IPS DF 4.7 (cell line): ENCODE data around the gene C22orf23.
"Not testable (repeated sequence)": the region's sequence is repeated elsewhere in the genome, so short reads cannot be mapped to it uniquely, and the experiment has no call there.

Experiments
- DNase-seq: peaks from one replicate; pipeline ENCODE4 v3.0.0-alpha.2; 2013; ENCODE audit warnings: low spot score; ENCODE audit errors: extremely low read depth

Gene C22orf23

GRCh38 chr22:37954686-37955085 lies 1.3 kb upstream of the C22orf23 start:
- DNase-seq, result no peak

GRCh38 chr22:37953062-37953436 lies 352 bp downstream of the C22orf23 start:
- no peak for DNase-seq

DNA sequence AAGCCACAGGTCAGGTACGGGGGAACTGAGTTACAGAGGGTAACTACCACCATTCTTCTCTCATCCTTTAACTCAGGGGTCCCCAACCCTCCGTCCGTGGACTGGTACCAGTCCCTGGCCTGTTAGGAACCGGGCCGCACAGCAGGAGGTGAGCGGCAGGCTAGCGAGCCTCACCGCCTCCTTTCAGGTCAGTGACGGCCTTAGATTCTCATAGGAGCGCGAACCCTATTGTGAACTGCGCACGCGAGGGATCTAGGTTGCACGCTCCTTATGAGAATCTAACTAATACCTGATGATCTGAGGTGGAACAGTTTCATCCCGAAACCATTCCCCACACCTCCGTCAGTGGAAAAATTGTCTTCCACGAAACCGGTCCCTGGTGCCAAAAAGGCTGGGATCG lies 772 bp downstream of the C22orf23 start:
- DNase-seq, result not testable (repeated sequence)

DNA sequence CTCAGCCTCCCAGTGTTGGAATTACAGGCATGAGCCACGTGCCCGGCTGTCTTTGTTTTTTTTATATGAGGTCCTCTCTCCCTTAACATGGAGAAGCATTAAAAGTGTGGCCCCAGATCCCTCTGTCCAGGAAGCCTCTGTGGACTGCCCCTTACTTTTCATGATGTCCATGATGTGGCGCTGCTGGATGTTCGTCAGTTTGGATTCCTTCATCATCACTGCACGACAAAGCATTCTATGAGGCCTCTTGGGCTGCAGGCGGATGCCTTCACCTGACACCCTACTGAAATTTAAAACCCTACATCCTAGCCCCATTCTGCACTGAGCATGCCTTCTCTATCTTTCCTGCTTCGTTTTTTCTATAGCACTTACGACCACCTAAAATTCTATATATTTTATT lies 2.1 kb downstream of the C22orf23 start:
- no peak for DNase-seq

DNA sequence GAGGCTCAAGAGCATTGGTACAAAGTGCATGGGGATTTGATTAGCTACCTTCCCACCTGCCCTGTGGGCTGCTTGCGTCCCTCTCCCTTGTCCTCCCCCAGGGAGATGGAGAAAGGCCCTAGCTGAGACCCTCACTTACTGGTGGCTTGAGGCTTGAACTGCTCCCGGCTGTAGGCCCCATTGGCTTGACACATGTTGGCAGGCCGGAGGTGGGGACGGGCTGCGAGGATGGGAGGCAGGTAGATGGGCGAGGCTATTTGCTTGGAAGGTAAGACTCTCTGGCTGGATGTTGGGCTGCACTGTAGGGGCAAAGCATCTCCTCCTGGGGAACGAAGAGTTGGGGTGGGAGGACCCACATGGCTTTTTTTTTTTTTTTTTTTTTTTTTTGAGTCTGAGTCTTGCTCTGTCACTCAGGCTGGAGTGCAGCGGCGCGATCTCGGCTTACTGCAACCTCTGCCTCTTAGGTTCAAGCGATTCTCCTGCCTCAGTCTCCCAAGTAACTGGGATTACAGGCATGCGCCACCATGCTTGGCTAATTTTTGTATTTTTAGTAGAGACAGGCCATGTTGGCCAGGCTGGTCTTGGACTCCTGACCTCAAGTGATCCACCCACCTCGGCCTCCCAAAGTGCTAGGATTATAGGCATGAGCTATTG lies 6.1 kb downstream of the C22orf23 start:
- DNase-seq, result not testable (repeated sequence)

DNA sequence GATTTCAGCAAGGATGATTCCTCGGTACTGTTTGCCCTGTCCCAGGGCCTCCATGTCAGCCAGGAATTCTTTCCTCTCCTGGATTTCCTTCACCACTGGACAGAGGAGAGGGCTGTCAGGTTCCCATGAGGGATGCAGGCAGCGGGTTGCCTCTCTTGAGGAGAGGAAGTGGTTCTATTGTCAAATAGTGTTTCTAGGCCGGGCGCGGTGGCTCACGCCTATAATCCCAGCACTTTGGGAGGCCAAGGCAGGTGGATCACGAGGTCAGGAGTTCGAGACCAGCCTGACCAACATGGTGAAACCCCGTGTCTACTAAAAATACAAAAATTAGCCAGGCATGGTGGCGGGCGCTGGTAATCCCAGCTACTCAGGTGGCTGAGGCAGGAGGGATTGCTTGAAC lies 9.0 kb downstream of the C22orf23 start:
- not testable (repeated sequence) for DNase-seq

DNA sequence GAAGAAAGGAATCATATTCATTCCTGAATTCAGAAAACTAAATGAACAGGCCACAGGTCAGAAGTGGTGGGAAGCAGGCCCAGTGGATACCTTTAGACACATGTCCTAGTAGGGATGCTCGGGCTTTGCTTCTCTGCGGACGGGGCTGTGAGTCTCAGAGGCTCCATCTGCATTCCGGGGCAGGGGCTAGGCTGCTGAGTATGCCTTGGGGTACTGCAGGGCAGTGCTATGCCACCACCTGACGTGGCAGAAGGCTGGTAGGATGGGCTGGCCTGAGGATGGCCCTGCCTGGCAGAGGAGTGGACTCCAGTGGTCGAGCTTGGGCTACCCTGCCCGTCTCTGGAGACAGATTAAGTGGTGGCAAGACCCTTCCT lies 9.6 kb downstream of the C22orf23 start:
- DNase-seq, result no peak

- no peak for DNase-seq
Observed at GRCh38 chr22:37943136-37943824, 10.1 kb downstream of the C22orf23 start.

DNA sequence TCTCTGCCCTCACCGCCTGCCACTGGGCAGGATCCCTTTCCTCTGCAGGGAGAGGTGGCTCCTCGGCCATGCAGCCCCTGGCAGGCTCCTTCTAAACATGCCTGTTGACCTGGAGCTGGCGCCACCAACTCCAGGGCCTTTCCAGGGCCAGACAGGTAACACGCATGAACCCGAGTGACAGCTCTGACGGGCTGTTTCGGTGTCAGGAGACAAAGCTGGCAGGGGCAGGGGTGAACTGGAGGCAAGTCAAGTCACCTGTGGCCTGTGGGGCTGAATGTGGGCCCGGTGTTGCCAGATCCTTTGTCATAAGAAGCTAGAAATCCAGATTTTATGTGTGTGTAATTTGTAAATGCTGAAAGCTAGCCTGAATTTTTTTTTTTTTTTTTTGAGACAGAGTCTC lies 11.3 kb downstream of the C22orf23 start:
- DNase-seq, result no peak

DNA sequence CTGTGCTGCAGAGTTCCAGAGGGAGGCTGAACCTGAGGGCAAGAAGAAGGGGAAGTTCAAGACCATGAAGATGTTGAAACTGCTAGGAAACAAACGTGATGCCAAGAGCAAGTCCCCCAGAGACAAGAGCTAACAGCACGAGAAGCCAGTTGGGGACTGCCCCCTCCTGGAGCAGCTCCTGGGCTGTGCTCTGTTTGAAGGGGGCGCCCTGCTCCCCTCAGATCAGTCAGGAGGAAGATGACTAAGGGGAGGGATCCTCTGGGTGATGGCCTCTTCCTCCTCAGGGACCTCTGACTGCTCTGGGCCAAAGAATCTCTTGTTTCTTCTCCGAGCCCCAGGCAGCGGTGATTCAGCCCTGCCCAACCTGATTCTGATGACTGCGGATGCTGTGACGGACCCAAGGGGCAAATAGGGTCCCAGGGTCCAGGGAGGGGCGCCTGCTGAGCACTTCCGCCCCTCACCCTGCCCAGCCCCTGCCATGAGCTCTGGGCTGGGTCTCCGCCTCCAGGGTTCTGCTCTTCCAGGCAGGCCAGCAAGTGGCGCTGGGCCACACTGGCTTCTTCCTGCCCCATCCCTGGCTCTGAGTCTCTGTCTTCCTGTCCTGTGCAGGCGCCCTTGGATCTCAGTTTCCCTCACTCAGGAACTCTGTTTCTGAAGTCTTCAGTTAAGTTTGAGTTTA lies 12.6 kb downstream of the C22orf23 start:
- DNase-seq, result no peak

- DNase-seq, result peak; percentile 53
Observed at GRCh38 chr22:37933711-37934376, 19.6 kb downstream of the C22orf23 start.

DNA sequence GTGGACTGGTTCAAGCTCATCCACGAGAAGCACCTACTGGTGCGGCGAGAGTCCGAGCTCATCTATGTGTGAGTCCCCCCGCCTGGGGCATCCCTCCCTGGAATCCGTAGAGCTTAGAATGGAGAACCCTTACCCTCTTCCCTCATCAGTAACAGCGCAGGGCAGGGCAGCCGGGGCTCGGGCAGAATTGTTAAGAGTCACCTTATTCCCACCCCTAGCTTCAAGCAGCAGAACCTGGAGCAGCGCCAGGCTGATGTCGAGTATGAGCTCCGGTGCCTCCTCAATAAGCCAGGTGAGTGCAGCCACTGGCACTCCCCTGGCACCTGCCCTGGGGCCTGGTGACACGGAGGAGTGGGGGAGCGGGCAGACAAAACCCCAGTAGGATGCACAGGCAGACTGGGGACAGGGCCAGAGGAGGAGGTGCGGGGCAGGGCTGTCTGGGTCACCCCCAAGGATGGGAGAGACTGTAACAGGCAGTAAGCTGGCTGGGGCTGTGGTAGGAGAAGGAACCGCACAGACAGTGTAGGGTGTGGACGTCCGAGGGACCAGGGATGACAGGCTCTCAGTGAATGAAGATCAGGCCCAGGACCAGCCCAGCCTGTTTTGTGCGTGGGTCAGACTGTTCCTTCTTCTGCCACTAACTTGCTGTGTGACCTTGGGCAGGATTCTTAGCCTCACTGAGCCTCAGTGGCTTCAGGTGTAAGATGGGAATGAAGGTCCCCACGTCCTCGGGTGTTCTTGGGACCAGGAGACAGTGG lies 20.4 kb downstream of the C22orf23 start:
- no peak for DNase-seq

DNA sequence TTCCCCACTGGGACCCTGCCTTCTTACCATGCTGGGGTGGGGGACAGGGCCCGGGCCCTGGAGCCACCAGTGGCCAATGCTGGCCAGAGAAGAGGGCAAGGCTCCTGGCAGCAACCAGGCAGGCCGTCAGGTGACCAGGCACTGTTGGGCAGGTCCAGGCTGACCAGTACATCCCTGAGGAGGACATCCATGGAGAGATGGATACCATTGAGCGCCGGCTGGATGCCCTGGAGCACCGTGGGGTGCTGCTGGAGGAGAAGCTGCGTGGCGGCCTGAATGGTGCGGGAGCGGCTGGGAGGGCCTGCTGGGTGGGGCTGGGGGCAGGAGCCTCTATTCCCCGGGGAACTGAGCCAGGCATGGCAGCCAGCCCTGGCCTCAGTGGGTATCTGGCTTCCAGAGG lies 21.0 kb downstream of the C22orf23 start:
- no peak for DNase-seq

- DNase-seq, result no peak
Observed at GRCh38 chr22:37931893-37932389, 21.5 kb downstream of the C22orf23 start.

GRCh38 chr22:37930952-37931440 lies 22.4 kb downstream of the C22orf23 start:
- no peak for DNase-seq

DNA sequence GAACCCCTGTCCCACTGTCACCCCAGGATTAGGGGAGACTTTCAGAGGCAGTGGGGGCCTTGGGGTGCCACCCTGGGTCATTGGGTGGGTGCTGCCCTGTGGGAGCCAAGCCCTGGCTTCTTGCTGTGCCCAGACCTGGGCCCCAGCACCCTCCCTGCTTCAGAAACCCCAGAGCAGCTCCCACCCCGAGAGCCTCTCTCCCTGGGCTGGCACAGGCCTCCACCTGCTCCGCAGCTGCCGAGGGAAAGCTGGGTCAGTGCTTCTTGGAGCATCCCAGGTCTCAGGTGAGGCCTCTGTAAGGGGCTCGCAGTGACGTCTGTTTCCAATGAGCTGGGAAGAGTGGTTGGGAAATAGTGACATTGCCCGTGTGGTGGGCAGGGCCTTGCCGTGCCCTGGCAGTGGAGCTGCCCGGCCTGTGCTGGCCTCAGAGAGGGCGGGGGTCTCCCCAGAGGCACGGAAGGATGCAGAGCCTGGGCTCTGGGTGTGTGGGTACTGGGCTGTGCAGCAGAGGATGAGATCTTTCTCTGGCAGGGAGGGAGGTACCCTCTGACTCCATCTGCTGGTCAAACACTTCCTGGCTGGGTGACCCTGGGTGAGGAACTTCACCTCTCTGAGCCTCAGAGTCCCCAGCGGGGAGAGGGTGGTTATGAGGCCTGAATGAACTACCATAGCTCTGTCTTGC lies 23.0 kb downstream of the C22orf23 start:
- DNase-seq, result no peak

DNA sequence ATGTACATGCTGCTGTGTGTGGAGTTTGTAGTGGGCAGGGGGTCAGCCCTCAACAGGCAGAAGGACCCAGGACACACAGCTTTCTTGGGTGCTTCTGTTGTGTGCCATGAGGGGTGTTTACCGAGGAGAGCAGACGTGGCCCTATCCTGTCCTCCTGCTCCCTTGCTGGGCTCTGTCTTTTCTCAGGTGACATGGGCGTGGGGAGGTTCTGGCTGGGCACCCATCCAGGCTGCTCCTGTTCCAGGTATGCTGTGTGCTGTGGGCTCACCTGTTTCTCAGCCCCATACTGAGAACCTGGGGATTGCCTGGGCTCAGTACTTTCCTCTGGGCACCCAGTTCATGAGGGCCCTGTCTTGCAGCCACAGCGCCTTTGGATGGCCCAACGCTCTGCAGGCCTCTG lies 24.0 kb downstream of the C22orf23 start:
- no peak for DNase-seq

- DNase-seq, result no peak
Observed at GRCh38 chr22:37927637-37927936, 25.8 kb downstream of the C22orf23 start.

DNA sequence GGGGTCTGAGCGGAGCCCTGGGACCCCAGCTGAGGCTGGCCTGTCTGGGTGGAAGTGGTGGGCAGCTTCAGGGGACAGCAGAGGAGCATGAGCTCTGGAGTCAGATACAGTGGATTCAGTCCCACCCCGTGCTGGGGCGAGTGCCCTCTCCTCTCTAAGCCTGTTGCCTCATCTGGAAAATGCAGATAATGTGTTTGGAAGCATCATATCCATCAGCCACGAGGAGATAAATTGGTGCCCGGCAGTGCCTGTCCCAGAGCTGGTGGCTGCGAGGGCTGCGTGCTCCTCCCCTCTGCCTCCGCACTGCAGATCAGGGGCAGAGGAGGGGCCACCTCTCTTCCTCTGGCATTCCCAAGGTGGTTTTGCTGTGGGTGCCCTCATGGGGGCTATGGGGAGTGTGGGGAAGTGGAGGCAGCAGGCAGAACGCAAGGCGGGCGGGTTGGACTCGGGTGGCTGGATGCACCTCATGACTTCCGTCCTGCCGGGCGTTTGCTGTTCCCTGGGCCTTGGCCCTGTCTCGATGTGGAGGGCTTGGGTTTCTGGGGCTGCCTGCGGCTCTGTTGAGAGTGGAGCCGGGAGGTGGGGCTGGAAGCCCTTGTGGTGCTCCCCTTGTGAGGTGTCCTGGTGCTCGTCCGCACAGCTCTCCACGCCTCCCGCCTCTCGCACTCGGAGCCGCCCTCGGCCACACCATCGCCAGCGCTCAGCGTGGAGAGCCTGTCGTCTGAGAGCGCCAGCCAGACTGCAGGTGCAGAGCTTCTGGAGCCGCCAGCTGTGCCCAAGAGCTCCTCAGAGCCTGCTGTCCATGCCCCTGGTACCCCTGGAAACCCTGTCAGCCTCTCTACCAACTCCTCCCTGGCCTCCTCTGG lies 26.4 kb downstream of the C22orf23 start:
- DNase-seq, result no peak

GRCh38 chr22:37926358-37926757 lies 27.0 kb downstream of the C22orf23 start:
- DNase-seq, result no peak
